Right renal cortex interstitium (tissue), 3 donors: ENCODE data around the gene GABRQ. TPM values are rescaled to one million over a fixed set of nuclear protein-coding genes. Genes with fewer than 3 reads are reported as not detected.
A peak's percentile ranks its signal among the peaks of the same experiment; 100 is the strongest.

ENCODE experiments used
- DNase-seq, 3 donors: peaks; one replicate each; pipeline ENCODE4 v3.0.0-alpha.2; 2013; ENCODE audit warnings: low read depth in 3 of 3, low spot score in 2 of 3
- polyA plus RNA-seq, 3 donors: library from polyadenylated mRNA; unstranded; fragments of 120-200 nt; gene quantifications; one replicate each; pipeline ENCODE4 v1.2.1, GENCODE V29; 2013; ENCODE audit not compliant: insufficient read length in 3 of 3

Gene GABRQ
- 1 to 10 TPM; 1.4 to 2.0 (median 1.6) TPM for polyA plus RNA-seq

- DNase-seq, result peak in 2 of 3 donors; percentile 14 to 30
These were observed at the start of gene GABRQ for GRCh38 chrX:152637649-152638442. Gene GABRQ (plus strand): TSS chrX:152637895. CDS start chrX:152638203, 308 bp downstream.

GRCh38 chrX:152588206-152588605 is 49.5 kb upstream of the GABRQ start:
- DNase-seq, result no peak

DNA sequence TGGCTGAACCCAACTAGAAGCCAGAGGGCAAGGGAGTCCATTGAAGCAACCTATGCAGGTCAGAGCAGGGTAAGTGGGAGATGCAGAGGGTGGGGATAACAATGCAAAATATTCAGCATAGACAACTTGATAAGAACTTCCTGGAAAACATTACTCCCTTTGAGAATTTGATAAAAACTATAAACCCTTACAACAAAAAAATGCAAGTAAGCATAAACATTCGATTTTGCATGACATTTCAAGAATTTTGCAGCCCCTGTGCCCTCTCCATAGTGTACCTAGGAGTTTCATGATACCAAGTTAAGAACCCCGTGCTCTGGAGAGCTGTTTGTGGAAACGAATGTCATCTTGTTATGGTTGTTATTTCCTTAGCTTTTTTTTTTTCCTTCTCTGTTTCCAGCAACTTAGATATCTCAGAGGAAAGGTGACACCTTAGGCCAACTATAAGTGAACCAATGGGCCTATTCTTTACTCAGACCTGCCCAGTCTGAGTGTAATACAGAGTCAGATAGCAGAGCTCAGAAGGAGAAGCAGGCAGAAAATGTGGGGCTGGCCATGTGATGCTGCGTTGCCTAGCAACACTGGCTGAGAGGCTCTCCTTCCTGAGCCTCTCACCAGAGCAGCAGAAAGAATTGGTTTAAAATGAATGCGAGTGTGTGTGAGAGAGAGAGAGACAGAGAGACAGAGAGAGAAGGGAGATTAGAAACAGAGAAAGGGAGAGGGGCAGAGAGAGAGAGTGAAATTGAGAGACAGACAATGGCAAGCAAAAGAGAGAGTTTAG is 36.7 kb upstream of the GABRQ start:
- no peak for DNase-seq

GRCh38 chrX:152601848-152602616 is 35.7 kb upstream of the GABRQ start:
- DNase-seq, result no peak

GRCh38 chrX:152614791-152615190 is 22.9 kb upstream of the GABRQ start:
- no peak for DNase-seq

DNA sequence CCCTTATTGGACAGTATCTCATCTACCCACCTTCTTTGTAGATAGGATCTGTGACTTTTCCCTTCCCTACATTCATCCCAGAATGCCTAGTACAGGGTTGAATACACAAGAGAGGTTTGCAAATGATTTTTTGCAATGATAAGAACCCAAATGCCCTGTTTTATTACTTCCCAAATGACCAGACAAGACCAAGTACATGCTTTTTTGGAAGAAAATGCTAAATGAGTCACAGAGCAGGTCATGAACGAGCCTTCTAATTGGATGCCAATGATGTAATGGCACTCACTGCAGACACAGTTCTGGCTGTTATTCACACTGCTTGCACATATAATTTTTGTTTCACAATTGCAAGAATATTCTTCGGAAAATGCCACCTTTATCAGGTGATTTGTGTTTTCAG is 17.8 kb upstream of the GABRQ start:
- DNase-seq, result no peak

GRCh38 chrX:152632445-152633097 is 5.1 kb upstream of the GABRQ start:
- DNase-seq, result no peak

- DNase-seq, result peak in 1 of 3 donors; percentile 18
These were observed 1.8 kb upstream of the GABRQ start for GRCh38 chrX:152635941-152636340.

GRCh38 chrX:152638443-152638904 is 779 bp downstream of the GABRQ start:
- DNase-seq, result no peak

GRCh38 chrX:152639426-152639825 is 1.7 kb downstream of the GABRQ start:
- no peak for DNase-seq

- no peak for DNase-seq
These were observed 2.5 kb downstream of the GABRQ start for GRCh38 chrX:152640034-152640818.

DNA sequence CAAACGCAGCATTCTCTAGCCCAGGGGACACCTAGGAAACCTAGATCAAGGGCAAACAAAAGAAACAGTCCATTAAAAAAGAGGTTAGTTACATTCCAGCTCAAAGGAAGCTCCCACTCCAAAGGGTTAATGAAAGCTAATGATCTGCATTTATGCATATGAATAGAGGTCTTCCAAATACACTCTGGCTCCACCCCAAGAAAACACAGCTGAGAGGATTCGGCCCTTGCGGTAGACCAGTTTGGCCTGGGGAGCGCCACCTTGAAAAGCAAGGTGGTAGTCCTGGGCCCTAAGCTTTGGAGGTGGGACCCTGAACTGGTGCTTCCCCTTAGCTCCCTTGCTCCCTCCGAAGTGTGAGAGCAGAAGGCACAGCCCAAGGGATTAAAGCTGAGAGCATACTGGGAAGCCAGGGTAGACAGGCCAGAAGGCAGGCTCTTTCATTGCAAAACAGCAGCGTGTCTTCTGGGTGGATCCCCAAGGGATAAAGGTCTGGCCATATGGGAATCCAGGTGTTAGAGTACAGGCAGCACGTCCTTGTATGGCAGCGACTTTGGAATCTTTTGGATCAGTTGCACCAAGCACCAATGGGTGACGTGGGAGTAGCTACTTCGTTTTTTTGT is 3.7 kb downstream of the GABRQ start:
- DNase-seq, result no peak

GRCh38 chrX:152641996-152642395 is 4.3 kb downstream of the GABRQ start:
- no peak for DNase-seq

GRCh38 chrX:152642931-152643564 is 5.4 kb downstream of the GABRQ start:
- DNase-seq, result no peak

DNA sequence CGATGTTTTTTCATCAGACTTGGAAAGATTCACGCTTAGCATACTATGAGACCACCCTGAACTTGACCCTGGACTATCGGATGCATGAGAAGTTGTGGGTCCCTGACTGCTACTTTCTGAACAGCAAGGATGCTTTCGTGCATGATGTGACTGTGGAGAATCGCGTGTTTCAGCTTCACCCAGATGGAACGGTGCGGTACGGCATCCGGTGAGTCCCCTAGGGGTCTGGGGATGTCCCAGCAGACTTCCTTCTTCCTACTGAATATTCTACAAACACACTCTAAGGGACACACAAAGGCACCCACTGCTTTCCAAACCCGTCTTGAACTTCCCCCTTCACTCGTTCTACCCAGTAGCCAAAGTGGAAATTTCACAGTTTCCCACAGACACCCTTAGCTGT is 9.3 kb downstream of the GABRQ start:
- DNase-seq, result no peak

- no peak for DNase-seq
These were observed 10.3 kb downstream of the GABRQ start for GRCh38 chrX:152647978-152648377.

- no peak for DNase-seq
These were observed 14.4 kb downstream of the GABRQ start for GRCh38 chrX:152652060-152652459.

DNA sequence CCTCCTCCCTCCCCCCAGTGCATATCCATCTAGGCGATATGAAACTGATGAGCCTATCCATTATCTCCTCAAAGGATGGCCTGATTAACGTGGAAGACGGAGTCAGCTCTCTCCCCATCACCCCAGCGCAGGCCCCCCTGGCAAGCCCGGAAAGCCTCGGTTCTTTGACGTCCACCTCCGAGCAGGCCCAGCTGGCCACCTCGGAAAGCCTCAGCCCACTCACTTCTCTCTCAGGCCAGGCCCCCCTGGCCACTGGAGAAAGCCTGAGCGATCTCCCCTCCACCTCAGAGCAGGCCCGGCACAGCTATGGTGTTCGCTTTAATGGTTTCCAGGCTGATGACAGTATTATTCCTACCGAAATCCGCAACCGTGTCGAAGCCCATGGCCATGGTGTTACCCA is 14.8 kb downstream of the GABRQ start:
- no peak for DNase-seq

- DNase-seq, result no peak
These were observed 18.4 kb downstream of the GABRQ start for GRCh38 chrX:152656087-152656486.
